Endothelial cell of umbilical vein (primary cell): ENCODE measurements around the gene PDCL2. TPM values are rescaled to one million over a fixed set of nuclear protein-coding genes. Genes with fewer than 3 reads are reported as not detected.

Source experiments
- BruUV-seq: library from RNA; stranded (reverse); fragments of 400-500 nt; replicated peaks from 2 replicates; lab custom pipeline; 2021; lab: Mats Ljungman, UMichigan
- CTCF ChIA-PET: fragments of 300-600, 350-600 bp; sonication (Branson Sonifier 250); formaldehyde crosslinking; loops from one replicate; lab custom pipeline; 2021; ENCODE audit warnings: antibody characterized with exemption, inconsistent platforms; lab: Charles Lee
- POLR2A ChIA-PET: fragments of 300-600, 350-600 bp; sonication (Branson Sonifier 250); formaldehyde crosslinking; loops from one replicate; lab custom pipeline; 2021; ENCODE audit warnings: antibody characterized with exemption, inconsistent platforms; lab: Charles Lee
- DNase-seq: peaks from one replicate; pipeline ENCODE4 v3.0.0-alpha.2; 2011; ENCODE audit warnings: low read depth, low spot score
- FAIRE-seq: peaks from 2 replicates; lab custom pipeline; 2011; peaks lifted over from hg19 to GRCh38; lab: Jason Lieb, UNC
- H2AFZ ChIP-seq: 2 replicates; pipeline ENCODE4 v1.6.0; 2012; ENCODE audit warnings: low read depth, low read length, control low read depth, inconsistent platforms
- H3K27ac ChIP-seq: 2 replicates; pipeline ENCODE4 v1.5.1; 2011; ENCODE audit warnings: low read depth, mild to moderate bottlenecking, control low read depth, low read length, moderate library complexity; ENCODE audit not compliant: insufficient read depth
- H3K27me3 ChIP-seq, 2 experiments: 2 replicates each; pipeline versions ENCODE4 v1.6.0 to v1.6.1; 2011; ENCODE audit warnings: low read length in 2 of 2, mixed read lengths in 1 of 2; ENCODE audit not compliant: control insufficient read depth in 2 of 2, insufficient read depth in 2 of 2
- H3K36me3 ChIP-seq, 2 experiments: 2 replicates in 1 of 2; 3 replicates in 1 of 2; pipeline ENCODE4 v1.5.1; 2011; ENCODE audit warnings: low read length in 2 of 2, mild to moderate bottlenecking in 1 of 2, moderate library complexity in 1 of 2; ENCODE audit not compliant: control insufficient read depth in 2 of 2, insufficient read depth in 2 of 2; ENCODE audit errors: extremely low read depth in 1 of 2
- H3K4me1 ChIP-seq: 3 replicates; pipeline ENCODE4 v1.5.1; 2011; ENCODE audit warnings: mild to moderate bottlenecking, low read length; ENCODE audit not compliant: control insufficient read depth, insufficient read depth; ENCODE audit errors: extremely low read depth
- H3K4me2 ChIP-seq: 2 replicates; pipeline ENCODE4 v1.6.1; 2011; ENCODE audit warnings: low read length, control low read depth, mixed read lengths; ENCODE audit not compliant: insufficient read depth
- H3K4me3 ChIP-seq, 3 experiments: fragments of 200-600 bp in 1 of 3; sonication (generic), shearing (Covaris generic) in 1 of 3; replicated peaks in 1 of 3; 2 replicates each; pipeline ENCODE4 v1.5.1; 2011 to 2016; ENCODE audit warnings: control low read depth in 3 of 3, low read length in 3 of 3, mild to moderate bottlenecking in 2 of 3, inconsistent platforms in 1 of 3, low read depth in 1 of 3, moderate library complexity in 1 of 3; ENCODE audit not compliant: insufficient read depth in 1 of 3
- H3K79me2 ChIP-seq: 2 replicates; pipeline ENCODE4 v1.6.0; 2012; ENCODE audit warnings: low read length, inconsistent platforms; ENCODE audit not compliant: control insufficient read depth, insufficient read depth
- H3K9ac ChIP-seq: replicated peaks from 2 replicates; pipeline ENCODE3; 2011; ENCODE audit warnings: low read length, control low read depth; ENCODE audit not compliant: insufficient read depth; ENCODE audit errors: extremely low read depth
- H3K9me1 ChIP-seq: replicated peaks from 3 replicates; pipeline ENCODE4 v1.6.0; 2011; ENCODE audit warnings: mild to moderate bottlenecking, low read length; ENCODE audit not compliant: control insufficient read depth, insufficient read depth; ENCODE audit errors: extremely low read depth
- H3K9me3 ChIP-seq: replicated peaks from 2 replicates; pipeline ENCODE4 v1.5.1; 2012; ENCODE audit warnings: low read length, inconsistent platforms; ENCODE audit not compliant: control insufficient read depth, insufficient read depth
- H4K20me1 ChIP-seq: replicated peaks from 2 replicates; pipeline ENCODE3; 2011; ENCODE audit warnings: mild to moderate bottlenecking, low read length; ENCODE audit not compliant: control insufficient read depth, insufficient read depth; ENCODE audit errors: extremely low read depth
- CTCF ChIP-seq, 2 donors: IDR thresholded peaks; 1 replicate in 1 of 2; 2 replicates in 1 of 2; pipeline ENCODE4 v1.5.1; 2011; ENCODE audit warnings: low read length in 2 of 2, mild to moderate bottlenecking in 2 of 2, moderate library complexity in 2 of 2, control low read depth in 1 of 2, inconsistent platforms in 1 of 2, low read depth in 1 of 2; ENCODE audit not compliant: insufficient read depth in 1 of 2; ENCODE audit errors: extremely low read depth in 1 of 2
- EZH2 ChIP-seq: IDR thresholded peaks from 2 replicates; pipeline ENCODE4 v1.6.1; 2012; ENCODE audit warnings: borderline replicate concordance, low read depth, mild to moderate bottlenecking, moderate library complexity, low read length, inconsistent platforms; ENCODE audit not compliant: severe bottlenecking
- FOS ChIP-seq: IDR thresholded peaks from 2 replicates; pipeline ENCODE4 v1.6.1; 2011; ENCODE audit warnings: mild to moderate bottlenecking, low read length, moderate library complexity, borderline replicate concordance; ENCODE audit not compliant: insufficient read depth
- GATA2 ChIP-seq: IDR thresholded peaks from 2 replicates; pipeline ENCODE4 v1.7.0; 2011; ENCODE audit warnings: low read depth, mild to moderate bottlenecking, moderate library complexity, mixed read lengths, low read length; ENCODE audit not compliant: insufficient read length, insufficient read depth
- JUN ChIP-seq: IDR thresholded peaks from 2 replicates; pipeline ENCODE4 v1.6.1; 2011; ENCODE audit warnings: borderline replicate concordance, low read depth; ENCODE audit not compliant: insufficient read length, insufficient read depth
- MAX ChIP-seq: IDR thresholded peaks from 2 replicates; pipeline ENCODE4 v1.6.1; 2011; ENCODE audit not compliant: insufficient read depth, insufficient read length
- MYC ChIP-seq: IDR thresholded peaks from one replicate; pipeline ENCODE4 v1.6.1; 2011; ENCODE audit warnings: mild to moderate bottlenecking, low read depth, low read length
- POLR2A ChIP-seq: IDR thresholded peaks from 2 replicates; pipeline ENCODE4 v1.6.1; 2012; ENCODE audit warnings: low read depth, mild to moderate bottlenecking, control low read depth, low read length
- POLR2AphosphoS5 ChIP-seq: IDR thresholded peaks from 2 replicates; pipeline ENCODE4 v1.6.1; 2012; ENCODE audit warnings: low read depth, mild to moderate bottlenecking, control low read depth, low read length, moderate library complexity; ENCODE audit not compliant: insufficient read depth
- dilution Hi-C: fragments of 300-500 bp; cut with MboI; formaldehyde crosslinking; loops from one replicate; pipeline ENCODE4 v1.15.0; 2019; ENCODE audit warnings: low sequenced_read_pairs; ENCODE audit not compliant: extremely low pct_ligation_motif_present
- intact Hi-C: fragments of 100-400 bp; cut with micrococcal nuclease; formaldehyde crosslinking; loops from one replicate; pipeline ENCODE4 v1.10.0; 2022
- polyA plus RNA-seq, 4 experiments: library from polyadenylated mRNA; depleted of rRNA in 3 of 4; stranded (reverse) in 3 of 4; unstranded in 1 of 4; fragments of >200 nt; gene quantifications; 2 replicates each; pipeline versions ENCODE4 v1.2.1 to v1.2.3, GENCODE V29; 2011 to 2012; ENCODE audit warnings: missing spikeins in 1 of 4
- total RNA-seq: library from RNA; stranded (reverse); gene quantifications from 2 replicates; pipeline ENCODE4 v1.2.3, GENCODE V29; 2021

Gene PDCL2
- total and polyA plus RNA-seq, 2 donors (not counting 3 experiments of a cell fraction or from before 2014, with no cell fraction given) = not detected

GRCh38 chr4:55610381-55610780 lies 18.3 kb upstream of the PDCL2 start:
- Histone ChIP-seq H3K4me3 (no peak overlapping the region), H3K27ac (no peak overlapping the region), H3K79me2 (no peaks in the 10 kb centered on the region), H3K4me1 (no peaks in the 10 kb centered on the region), H3K9ac (no peak overlapping the region), H3K4me2 (no peak overlapping the region), H3K9me1 (no peaks in the 10 kb centered on the region), H3K9me3 (no peaks in the 10 kb centered on the region), H2AFZ (no peak overlapping the region), H3K36me3 (no peaks in the 10 kb centered on the region), H4K20me1 (no peaks in the 10 kb centered on the region), H3K27me3 (no peaks in the 10 kb centered on the region)
- POLR2A ChIA-PET = no interaction called here
- BruUV-seq = no TSS peak
- dilution Hi-C loops (no loop called here), intact Hi-C loops (no loop called here)
- FAIRE-seq = no peak
- CTCF ChIA-PET = interaction anchor here (1.0 kb wide), 1 partner anchor 9 kb away, joined by 3 read pairs; no protein-coding TSS in a partner anchor
- TF ChIP-seq MYC (no peak), POLR2AphosphoS5 (no peak), FOS (no peak), GATA2 (no peak)
- no peak for DNase-seq

GRCh38 chr4:55609393-55609866 lies 17.4 kb upstream of the PDCL2 start:
- FAIRE-seq = no peak
- DNase-seq = no peak
- no TSS peak for BruUV-seq
- H3K27me3 ChIP-seq = no peaks in the 10 kb centered on the region
- no peak overlapping the region for H3K9ac ChIP-seq
- no peak overlapping the region for H3K4me3 ChIP-seq
- TF ChIP-seq POLR2A (no peak), POLR2AphosphoS5 (no peak), MYC (no peak), CTCF (IDR thresholded peaks at IDR 0.05; ENCODE audit: extremely low read depth in 1 of 2, insufficient read depth in 1 of 2, low read depth in 1 of 2, low read length in 2 of 2) (no peak), JUN (no peak), MAX (no peak), GATA2 (no peak), FOS (no peak), EZH2 (no peak)
- CTCF ChIA-PET = no interaction called here
- H3K27ac ChIP-seq = no peak overlapping the region
- no peak overlapping the region for H2AFZ ChIP-seq
- dilution Hi-C loops (no loop called here), intact Hi-C loops (no loop called here)
- H3K4me2 ChIP-seq = no peak overlapping the region
- H4K20me1 ChIP-seq = no peaks in the 10 kb centered on the region
- H3K9me1 ChIP-seq = no peaks in the 10 kb centered on the region
- H3K9me3 ChIP-seq = no peaks in the 10 kb centered on the region
- H3K4me1 ChIP-seq = no peaks in the 10 kb centered on the region
- no peaks in the 10 kb centered on the region for H3K36me3 ChIP-seq
- H3K79me2 ChIP-seq = no peaks in the 10 kb centered on the region
- POLR2A ChIA-PET = no interaction called here
